Choroid plexus epithelial cell (primary cell): ENCODE measurements around the gene LPAR3.

Experiments
- DNase-seq: peaks from one replicate; pipeline ENCODE4 v3.0.0-alpha.2; 2010; ENCODE audit warnings: low read depth
- H3K4me3 ChIP-seq: 2 replicates; pipeline ENCODE4 v1.5.1; 2011; ENCODE audit warnings: low read depth, mild to moderate bottlenecking, control low read depth, low read length, moderate library complexity
- TF ChIP-seq, protein P1 (sequence below): conservative IDR thresholded peaks from 2 replicates; pipeline ENCODE4 v1.5.1; 2011; ENCODE audit warnings: low read depth, mild to moderate bottlenecking, control low read depth, inconsistent platforms, low read length, moderate library complexity

LPAR3 gene

DNA sequence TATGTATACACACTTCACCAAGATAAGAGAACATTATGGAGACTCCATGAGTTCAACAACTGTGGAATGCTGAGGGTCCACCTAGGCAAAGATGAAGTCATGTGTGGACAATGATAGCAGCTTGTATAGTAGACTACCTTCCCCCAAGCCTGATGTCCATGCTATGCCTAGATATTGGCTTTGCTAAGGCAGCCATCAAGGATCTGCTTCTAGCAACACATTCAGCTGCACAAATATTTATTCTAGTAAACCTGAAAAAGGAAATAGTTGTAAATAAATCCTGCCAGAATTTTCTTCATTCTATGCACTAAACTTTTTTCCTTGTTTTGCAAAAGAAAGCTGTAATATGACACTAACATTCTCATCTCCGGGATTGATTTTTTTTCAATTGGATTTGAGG is 7.0 kb upstream of the LPAR3 start:
- DNase-seq, result no peak

DNA sequence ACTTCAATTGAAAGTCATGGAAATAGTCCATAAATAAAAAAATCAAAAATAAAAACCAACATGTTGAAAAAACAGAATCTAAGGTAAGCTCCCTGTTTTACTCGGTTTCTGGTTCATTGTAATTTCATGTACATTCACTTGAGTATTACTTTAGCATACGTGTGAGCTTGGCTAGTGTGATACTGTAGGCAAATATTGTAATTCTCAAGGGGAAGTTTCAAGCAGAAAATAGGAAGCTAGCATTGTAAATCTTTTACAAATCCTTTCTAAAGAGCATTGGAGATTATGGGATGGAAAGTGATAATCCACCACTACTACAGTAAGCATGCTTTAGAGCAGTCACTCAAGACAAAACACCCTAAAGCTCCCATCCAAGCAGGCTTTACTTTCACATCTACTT is 3.3 kb upstream of the LPAR3 start:
- no peak for DNase-seq
- TF ChIP-seq, protein P1, sequence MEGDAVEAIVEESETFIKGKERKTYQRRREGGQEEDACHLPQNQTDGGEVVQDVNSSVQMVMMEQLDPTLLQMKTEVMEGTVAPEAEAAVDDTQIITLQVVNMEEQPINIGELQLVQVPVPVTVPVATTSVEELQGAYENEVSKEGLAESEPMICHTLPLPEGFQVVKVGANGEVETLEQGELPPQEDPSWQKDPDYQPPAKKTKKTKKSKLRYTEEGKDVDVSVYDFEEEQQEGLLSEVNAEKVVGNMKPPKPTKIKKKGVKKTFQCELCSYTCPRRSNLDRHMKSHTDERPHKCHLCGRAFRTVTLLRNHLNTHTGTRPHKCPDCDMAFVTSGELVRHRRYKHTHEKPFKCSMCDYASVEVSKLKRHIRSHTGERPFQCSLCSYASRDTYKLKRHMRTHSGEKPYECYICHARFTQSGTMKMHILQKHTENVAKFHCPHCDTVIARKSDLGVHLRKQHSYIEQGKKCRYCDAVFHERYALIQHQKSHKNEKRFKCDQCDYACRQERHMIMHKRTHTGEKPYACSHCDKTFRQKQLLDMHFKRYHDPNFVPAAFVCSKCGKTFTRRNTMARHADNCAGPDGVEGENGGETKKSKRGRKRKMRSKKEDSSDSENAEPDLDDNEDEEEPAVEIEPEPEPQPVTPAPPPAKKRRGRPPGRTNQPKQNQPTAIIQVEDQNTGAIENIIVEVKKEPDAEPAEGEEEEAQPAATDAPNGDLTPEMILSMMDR, result no peak
- no peak overlapping the region for H3K4me3 ChIP-seq

More for the DNA sequence above, 7.0 kb upstream of the LPAR3 start:
- TF ChIP-seq, protein P1, result no peak
- H3K4me3 ChIP-seq, result no peak overlapping the region

DNA sequence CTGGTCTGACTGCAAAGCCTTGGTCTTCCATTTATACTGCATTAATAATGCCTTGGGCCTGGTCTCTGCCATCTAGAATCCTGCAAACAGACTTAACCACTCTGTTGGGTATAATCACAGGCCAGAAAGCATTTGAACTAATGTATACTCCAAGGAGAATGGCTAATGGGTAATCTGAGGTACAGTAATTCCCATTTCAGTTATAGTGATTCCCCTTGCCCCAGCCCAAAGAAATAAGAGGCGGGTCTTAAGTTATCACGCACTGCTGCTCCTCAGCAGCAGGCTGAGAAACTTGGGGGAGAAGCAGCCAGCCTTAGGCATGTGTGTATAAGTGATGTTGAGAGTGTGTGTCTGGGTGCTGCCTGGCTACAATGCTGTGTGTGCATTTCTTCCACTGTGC is 2.4 kb downstream of the LPAR3 start:
- TF ChIP-seq, protein P1, result no peak
- DNase-seq, result no peak
- no peak overlapping the region for H3K4me3 ChIP-seq

DNA sequence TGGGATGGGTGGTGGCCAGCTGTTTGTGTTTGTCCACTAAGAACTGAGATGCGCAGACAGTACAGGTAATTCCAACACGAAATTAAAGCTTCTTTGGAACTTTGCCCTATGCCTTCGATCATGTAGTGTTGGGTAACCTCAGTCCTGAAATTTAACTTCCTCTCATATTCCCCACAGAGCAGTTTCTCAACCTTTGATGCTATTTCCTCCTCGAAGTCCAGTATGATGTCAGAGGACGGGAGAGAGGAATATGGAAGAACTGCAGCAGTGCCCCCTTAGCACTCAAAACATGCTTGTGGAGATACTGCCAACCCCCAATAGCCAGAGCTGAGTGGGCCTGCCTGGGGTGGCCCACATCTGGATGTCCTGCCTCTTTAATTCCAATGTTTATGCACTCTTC is 3.6 kb downstream of the LPAR3 start:
- TF ChIP-seq, protein P1, result no peak
- no peak overlapping the region for H3K4me3 ChIP-seq
- DNase-seq, result no peak

DNA sequence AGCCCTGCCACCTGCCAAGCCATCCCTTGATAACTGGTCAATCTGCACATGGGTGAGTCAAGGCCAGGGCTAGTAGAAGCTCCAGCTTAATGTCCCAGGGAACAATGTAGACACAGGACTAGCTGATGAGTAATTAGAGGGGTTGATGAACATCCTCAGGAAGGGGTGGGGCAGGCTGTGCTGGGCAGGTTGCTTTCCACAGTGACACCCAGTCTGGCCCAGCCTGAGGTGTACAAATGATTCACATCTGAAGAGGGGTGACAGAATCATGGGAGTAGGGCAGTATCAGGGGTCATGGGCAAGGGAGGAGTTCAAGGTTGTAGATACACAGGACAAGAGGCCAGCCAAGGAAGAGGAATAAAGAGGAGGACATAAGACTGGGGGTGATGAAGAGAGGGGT is 4.3 kb downstream of the LPAR3 start:
- TF ChIP-seq, protein P1, result no peak
- no peak for DNase-seq
- no peak overlapping the region for H3K4me3 ChIP-seq

DNA sequence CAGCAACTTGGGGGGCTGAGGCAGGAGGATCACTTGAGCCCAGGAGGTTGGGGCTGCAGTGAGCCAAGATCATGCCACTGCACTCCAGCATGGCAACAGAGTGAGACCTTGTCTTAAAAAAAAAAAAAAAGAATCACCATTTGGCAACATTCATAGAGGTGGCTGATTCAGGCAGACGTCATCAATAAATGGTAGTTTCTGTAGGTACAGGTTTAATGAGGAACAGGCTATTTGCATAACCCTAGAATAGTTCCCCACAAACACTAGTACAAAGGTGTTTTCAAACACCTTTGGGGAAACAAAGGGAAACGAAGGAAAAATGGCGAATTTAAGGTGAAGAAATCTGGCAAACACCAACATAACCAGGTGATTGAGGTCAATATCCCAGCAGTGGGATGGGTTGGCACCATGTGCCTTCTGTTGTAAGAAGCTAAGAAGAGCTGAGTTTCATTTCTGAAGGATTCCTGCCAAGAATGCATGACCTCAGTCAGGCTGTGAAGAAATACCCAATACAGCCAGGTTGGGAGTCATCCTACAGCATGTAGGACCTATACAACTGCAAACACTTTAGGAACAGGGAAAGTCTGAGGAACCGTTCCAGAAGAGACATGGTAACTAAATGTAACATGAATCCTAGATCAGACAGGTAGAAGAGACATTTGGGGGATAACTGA is 5.6 kb downstream of the LPAR3 start:
- no peak overlapping the region for H3K4me3 ChIP-seq
- TF ChIP-seq, protein P1, result no peak
- peak; percentile 77 for DNase-seq

DNA sequence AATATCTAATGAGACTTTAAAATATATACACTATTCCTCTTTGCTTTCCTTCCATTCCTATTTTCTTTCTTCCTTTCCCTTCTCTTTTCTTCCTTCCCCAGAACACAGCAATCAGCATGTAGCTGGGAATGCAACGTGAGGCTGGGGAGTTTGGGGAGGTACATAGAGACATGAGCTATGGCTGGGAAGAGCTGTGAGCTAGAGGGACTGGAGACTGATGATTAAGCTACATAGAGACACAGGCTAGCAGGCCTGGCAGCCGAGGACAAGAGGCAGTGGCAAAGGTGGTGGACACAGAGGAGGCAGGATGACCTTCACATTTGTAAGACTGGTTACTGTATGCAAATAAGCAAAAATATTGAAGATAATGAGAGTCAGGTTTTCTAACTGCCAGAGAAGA is 7.5 kb downstream of the LPAR3 start:
- no peak overlapping the region for H3K4me3 ChIP-seq
- TF ChIP-seq, protein P1, result no peak
- no peak for DNase-seq
